Activated T-cell treated with anti-CD3 and anti-CD28 coated beads, Interleukin-2, amount 50 U/mL, for 24 hours (primary cell): ENCODE measurements around the gene TTC22.

Experiments used
- DNase-seq: peaks from one replicate; pipeline ENCODE4 v3.0.0-alpha.2; 2020
- H3K27ac Mint-ChIP-seq: 2 replicates; pipeline ENCODE4 v1.8.0; 2020; ENCODE audit warnings: mild to moderate bottlenecking, mixed read lengths
- H3K27me3 Mint-ChIP-seq: 2 replicates; pipeline ENCODE4 v1.8.0; 2020; ENCODE audit warnings: mixed read lengths
- H3K36me3 Mint-ChIP-seq: 2 replicates; pipeline ENCODE4 v1.8.0; 2020; ENCODE audit warnings: low read depth, mixed read lengths
- H3K4me1 Mint-ChIP-seq: 2 replicates; pipeline ENCODE4 v1.8.0; 2020; ENCODE audit warnings: low read depth, mixed read lengths
- H3K4me3 Mint-ChIP-seq: 2 replicates; pipeline ENCODE4 v1.8.0; 2020; ENCODE audit warnings: mild to moderate bottlenecking, moderate library complexity, mixed read lengths
- H3K9me3 Mint-ChIP-seq: 2 replicates; pipeline ENCODE4 v1.8.0; 2020; ENCODE audit warnings: mixed read lengths

TTC22 gene

GRCh38 chr1:54816130-54816529, 15.0 kb upstream of the TTC22 start:
- peaks cover 8% of the 10 kb centered on the region for H3K4me1 Mint-ChIP-seq

GRCh38 chr1:54815086-54815876, 14.2 kb upstream of the TTC22 start:
- H3K9me3 Mint-ChIP-seq = no peaks in the 10 kb centered on the region
- no peaks in the 10 kb centered on the region for H3K36me3 Mint-ChIP-seq
- no peak overlapping the region for H3K4me3 Mint-ChIP-seq
- no peak for DNase-seq
- H3K27me3 Mint-ChIP-seq = no peaks in the 10 kb centered on the region
- peaks cover 8% of the 10 kb centered on the region for H3K4me1 Mint-ChIP-seq
- H3K27ac Mint-ChIP-seq = no peak overlapping the region

More at GRCh38 chr1:54816130-54816529, 15.0 kb upstream of the TTC22 start:
- Mint-ChIP-seq H3K27ac (no peak overlapping the region), H3K36me3 (no peaks in the 10 kb centered on the region), H3K27me3 (no peaks in the 10 kb centered on the region), H3K4me3 (no peak overlapping the region), H3K9me3 (no peaks in the 10 kb centered on the region)
- no peak for DNase-seq

- no peaks in the 10 kb centered on the region for H3K9me3 Mint-ChIP-seq
- no peak overlapping the region for H3K27ac Mint-ChIP-seq
- no peak overlapping the region for H3K4me3 Mint-ChIP-seq
- no peaks in the 10 kb centered on the region for H3K27me3 Mint-ChIP-seq
- no peaks in the 10 kb centered on the region for H3K36me3 Mint-ChIP-seq
- no peak for DNase-seq
- peaks cover 8% of the 10 kb centered on the region for H3K4me1 Mint-ChIP-seq
These were observed 13.4 kb upstream of the TTC22 start for GRCh38 chr1:54814571-54814970.

- Mint-ChIP-seq H3K27ac (no peak overlapping the region), H3K9me3 (no peaks in the 10 kb centered on the region)
These were observed 13.0 kb upstream of the TTC22 start for GRCh38 chr1:54814126-54814498.

GRCh38 chr1:54813485-54814125, 12.5 kb upstream of the TTC22 start:
- Mint-ChIP-seq H3K36me3 (no peaks in the 10 kb centered on the region), H3K9me3 (no peaks in the 10 kb centered on the region), H3K27ac (no peak overlapping the region), H3K4me1 (peaks cover 8% of the 10 kb centered on the region), H3K27me3 (no peaks in the 10 kb centered on the region), H3K4me3 (no peak overlapping the region)
- no peak for DNase-seq

More at GRCh38 chr1:54814126-54814498, 13.0 kb upstream of the TTC22 start:
- DNase-seq = no peak
- Mint-ChIP-seq H3K4me1 (peaks cover 8% of the 10 kb centered on the region), H3K36me3 (no peaks in the 10 kb centered on the region), H3K27me3 (no peaks in the 10 kb centered on the region), H3K4me3 (no peak overlapping the region)

GRCh38 chr1:54812801-54813484, 11.8 kb upstream of the TTC22 start:
- peaks cover 6% of the 10 kb centered on the region for H3K4me1 Mint-ChIP-seq
- H3K36me3 Mint-ChIP-seq = no peaks in the 10 kb centered on the region
- H3K27me3 Mint-ChIP-seq = no peaks in the 10 kb centered on the region
- H3K27ac Mint-ChIP-seq = no peak overlapping the region
- DNase-seq = no peak
- no peak overlapping the region for H3K4me3 Mint-ChIP-seq
- H3K9me3 Mint-ChIP-seq = no peaks in the 10 kb centered on the region

- no peaks in the 10 kb centered on the region for H3K27me3 Mint-ChIP-seq
- no peak overlapping the region for H3K27ac Mint-ChIP-seq
- no peaks in the 10 kb centered on the region for H3K9me3 Mint-ChIP-seq
- DNase-seq = no peak
- peaks cover 11% of the 10 kb centered on the region for H3K4me1 Mint-ChIP-seq
- no peak overlapping the region for H3K4me3 Mint-ChIP-seq
- no peaks in the 10 kb centered on the region for H3K36me3 Mint-ChIP-seq
These were observed 10.9 kb upstream of the TTC22 start for GRCh38 chr1:54811739-54812655.

GRCh38 chr1:54811066-54811465, 9.9 kb upstream of the TTC22 start:
- Mint-ChIP-seq H3K4me1 (peaks cover 12% of the 10 kb centered on the region), H3K4me3 (no peak overlapping the region), H3K27me3 (no peaks in the 10 kb centered on the region), H3K27ac (no peak overlapping the region), H3K9me3 (no peaks in the 10 kb centered on the region), H3K36me3 (no peaks in the 10 kb centered on the region)
- no peak for DNase-seq

GRCh38 chr1:54810153-54810942, 9.2 kb upstream of the TTC22 start:
- Mint-ChIP-seq H3K9me3 (no peaks in the 10 kb centered on the region), H3K4me3 (no peak overlapping the region), H3K27ac (no peak overlapping the region), H3K4me1 (peaks cover 15% of the 10 kb centered on the region), H3K27me3 (no peaks in the 10 kb centered on the region), H3K36me3 (no peaks in the 10 kb centered on the region)
- DNase-seq = peak; percentile 84

GRCh38 chr1:54809496-54810074, 8.5 kb upstream of the TTC22 start:
- Mint-ChIP-seq H3K4me3 (no peak overlapping the region), H3K27ac (no peak overlapping the region), H3K9me3 (no peaks in the 10 kb centered on the region)

GRCh38 chr1:54808443-54809207, 7.5 kb upstream of the TTC22 start:
- H3K36me3 Mint-ChIP-seq = no peaks in the 10 kb centered on the region
- H3K9me3 Mint-ChIP-seq = no peaks in the 10 kb centered on the region
- H3K4me1 Mint-ChIP-seq = peaks cover 32% of the 10 kb centered on the region
- no peak overlapping the region for H3K27ac Mint-ChIP-seq
- DNase-seq = no peak
- H3K27me3 Mint-ChIP-seq = no peaks in the 10 kb centered on the region
- no peak overlapping the region for H3K4me3 Mint-ChIP-seq

More at GRCh38 chr1:54809496-54810074, 8.5 kb upstream of the TTC22 start:
- Mint-ChIP-seq H3K27me3 (no peaks in the 10 kb centered on the region), H3K4me1 (peaks cover 22% of the 10 kb centered on the region), H3K36me3 (no peaks in the 10 kb centered on the region)
- DNase-seq = no peak

GRCh38 chr1:54807756-54808155, 6.6 kb upstream of the TTC22 start:
- peak overlapping the region; percentile 33 for H3K27ac Mint-ChIP-seq
- no peaks in the 10 kb centered on the region for H3K9me3 Mint-ChIP-seq
- H3K36me3 Mint-ChIP-seq = no peaks in the 10 kb centered on the region
- no peaks in the 10 kb centered on the region for H3K27me3 Mint-ChIP-seq
- peaks cover 33% of the 10 kb centered on the region for H3K4me1 Mint-ChIP-seq
- no peak for DNase-seq
- H3K4me3 Mint-ChIP-seq = no peak overlapping the region
